ENCODE data around the gene DAB2IP. TPM values are rescaled to one million over a fixed set of nuclear protein-coding genes. Genes with fewer than 3 reads are reported as not detected.

DAB2IP gene
- total RNA-seq, 1 donor from 2014 or later = 71.6 TPM

- intact Hi-C loops (cut with DNase I) = no loop called here
- no peak for DNase-seq (ENCODE audit: low spot score in 2 of 2)
- Histone ChIP-seq H3K4me3 (no peak overlapping the region), H3K9me3 (no peaks in the 10 kb centered on the region), H3K27me3 (no peaks in the 10 kb centered on the region), H3K4me1 (peaks cover 20 to 55% of the 10 kb centered on the region in 2 donors), H3K36me3 (no peaks in the 10 kb centered on the region), H3K27ac (peak overlapping the region in 1 of 2 donors; percentile 42)
- TF ChIP-seq CTCF (IDR thresholded peaks at IDR 0.05) = no peak
Observed at GRCh38 chr9:121731090-121731489, 79.7 kb downstream of the DAB2IP start.

DNA sequence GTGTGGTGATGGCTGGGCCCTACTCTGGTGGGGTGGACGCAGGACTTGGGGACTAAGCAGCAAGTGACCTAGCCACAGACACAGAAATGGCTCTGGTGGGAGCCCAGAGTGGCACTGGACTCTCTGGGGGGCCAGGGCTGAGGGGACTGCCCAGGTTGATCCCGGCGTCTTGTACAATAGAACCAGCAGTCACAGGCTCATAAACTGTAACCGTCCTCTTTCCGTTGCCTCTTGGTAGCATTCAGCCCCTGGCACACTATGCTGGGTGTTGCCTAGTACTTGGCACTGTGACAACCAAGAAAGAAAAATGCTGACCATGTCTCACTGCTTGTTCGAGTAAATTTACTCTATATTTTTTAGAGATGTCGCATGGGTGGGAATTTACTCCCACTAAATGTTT is 80.5 kb downstream of the DAB2IP start:
- TF ChIP-seq CTCF (IDR thresholded peaks at IDR 0.05) = no peak
- Histone ChIP-seq H3K36me3 (no peaks in the 10 kb centered on the region), H3K4me3 (no peak overlapping the region), H3K27ac (peak overlapping the region; percentile 42 to 68), H3K9me3 (no peaks in the 10 kb centered on the region), H3K27me3 (no peaks in the 10 kb centered on the region), H3K4me1 (peaks cover 25 to 57% of the 10 kb centered on the region in 2 donors)
- DNase-seq (ENCODE audit: low spot score in 2 of 2) = no peak
- intact Hi-C loops (cut with DNase I) = no loop called here

- intact Hi-C loops (cut with DNase I) = no loop called here
- Histone ChIP-seq H3K36me3 (no peaks in the 10 kb centered on the region), H3K4me1 (peaks cover 28 to 57% of the 10 kb centered on the region in 2 donors), H3K27ac (peak overlapping the region; percentile 42 to 68), H3K4me3 (no peak overlapping the region), H3K27me3 (no peaks in the 10 kb centered on the region), H3K9me3 (no peaks in the 10 kb centered on the region)
- no peak for DNase-seq (ENCODE audit: low spot score in 2 of 2)
- no peak for TF ChIP-seq CTCF (IDR thresholded peaks at IDR 0.05)
Observed at GRCh38 chr9:121732389-121732788, 81.0 kb downstream of the DAB2IP start.

GRCh38 chr9:121732886-121733285 is 81.5 kb downstream of the DAB2IP start:
- no peak overlapping the region for H3K4me3 ChIP-seq
- intact Hi-C loops (cut with DNase I) = no loop called here
- H3K9me3 ChIP-seq = no peaks in the 10 kb centered on the region
- no peak for DNase-seq (ENCODE audit: low spot score in 2 of 2)
- H3K36me3 ChIP-seq = no peaks in the 10 kb centered on the region
- peak overlapping the region; percentile 42 to 68 for H3K27ac ChIP-seq
- TF ChIP-seq CTCF (IDR thresholded peaks at IDR 0.05) = no peak
- H3K4me1 ChIP-seq = peaks cover 33 to 56% of the 10 kb centered on the region in 2 donors
- no peaks in the 10 kb centered on the region for H3K27me3 ChIP-seq

DNA sequence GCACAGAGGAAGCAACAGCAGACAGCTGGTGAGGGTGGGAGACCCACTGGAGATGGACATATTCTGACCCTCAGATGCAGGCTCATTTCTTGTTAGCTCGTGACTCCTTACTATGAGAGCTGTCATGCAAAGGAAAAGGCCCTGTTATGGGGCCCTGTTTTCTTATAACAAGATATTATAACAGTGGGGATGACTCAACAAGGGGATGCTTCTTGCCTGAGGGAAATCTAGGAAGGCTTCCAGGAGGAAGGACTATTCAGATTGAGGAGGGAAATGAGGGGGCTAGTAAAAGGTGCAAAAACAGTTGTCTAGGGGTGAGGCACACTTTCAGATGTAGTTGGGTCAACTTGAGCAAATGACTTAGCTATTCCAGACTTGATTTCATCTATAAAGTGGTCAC is 83.0 kb downstream of the DAB2IP start:
- intact Hi-C loops (cut with DNase I) = no loop called here
- no peak for DNase-seq (ENCODE audit: low spot score in 2 of 2)
- peak overlapping the region in 1 of 2 donors; percentile 94 for H3K27ac ChIP-seq
- no peaks in the 10 kb centered on the region for H3K36me3 ChIP-seq
- no peak overlapping the region for H3K4me3 ChIP-seq
- no peaks in the 10 kb centered on the region for H3K9me3 ChIP-seq
- peaks cover 39 to 60% of the 10 kb centered on the region in 2 donors for H3K4me1 ChIP-seq
- TF ChIP-seq CTCF (IDR thresholded peaks at IDR 0.05) = no peak
- no peaks in the 10 kb centered on the region for H3K27me3 ChIP-seq
